Psoas muscle (tissue), 8 donors: ENCODE measurements around the gene PCSK2. TPM values are rescaled to one million over a fixed set of nuclear protein-coding genes. Genes with fewer than 3 reads are reported as not detected.

Experiments used
- ATAC-seq, 4 donors: fragments of 200-7000 bp; cut with Tn5 transposase; one replicate each; pipeline ENCODE4 v1.9.1; 2020; ENCODE audit warnings: moderate library complexity in 3 of 4, mild to moderate bottlenecking in 2 of 4
- DNase-seq, 2 donors: peaks; one replicate each; pipeline ENCODE4 v3.0.0-alpha.2; 2020
- H3K27ac ChIP-seq: fragments of 200-600 bp; one replicate; pipeline ENCODE4 v1.8.0; 2022
- H3K27me3 ChIP-seq, 3 donors: fragments of 200-600 bp in 1 of 3; one replicate each; pipeline versions ENCODE4 v1.6.1 to v1.8.0; 2013 to 2022; ENCODE audit warnings: low read length in 2 of 3, mild to moderate bottlenecking in 2 of 3, moderate library complexity in 1 of 3; ENCODE audit not compliant: insufficient read depth in 3 of 3
- H3K36me3 ChIP-seq, 2 donors: fragments of 200-600 bp in 1 of 2; one replicate each; pipeline versions ENCODE4 v1.6.1 to v1.8.0; 2013 to 2022; ENCODE audit warnings: low read depth in 1 of 2, mild to moderate bottlenecking in 1 of 2, moderate library complexity in 1 of 2; ENCODE audit not compliant: insufficient read depth in 1 of 2
- H3K4me1 ChIP-seq: fragments of 200-600 bp; one replicate; pipeline ENCODE4 v1.8.0; 2022
- H3K4me3 ChIP-seq: fragments of 200-600 bp; one replicate; pipeline ENCODE4 v1.8.0; 2022; ENCODE audit warnings: mild to moderate bottlenecking
- H3K9me3 ChIP-seq: fragments of 200-600 bp; one replicate; pipeline ENCODE4 v1.8.0; 2022
- WGBS, 3 donors: extraction: QIAGEN DNeasy Blood & Tissue Kit; methylation state at CpG; one replicate each; pipeline versions ENCODE4 v1.1.6 to v1.1.7; 2013; 5-methylcytosine and 5-hydroxymethylcytosine counted together
- intact Hi-C, 2 donors: fragments of 100-400 bp; cut with DNase I; formaldehyde crosslinking; loops; one replicate each; pipeline versions ENCODE4 v1.11.0 to v1.14.2; 2022
- long read RNA-seq, 2 donors: library from polyadenylated mRNA; unstranded; transcript quantifications; one replicate each; pipeline ENCODE4 v2.0.0, GENCODE V29; 2021
- polyA plus RNA-seq, 3 donors: library from polyadenylated mRNA; stranded (reverse); fragments of 200-250 nt; gene quantifications; one replicate each; pipeline ENCODE4 v1.2.3, GENCODE V29; 2013
- total RNA-seq, 4 donors: library from RNA; stranded (reverse); fragmentation: NEBNext Ultra II Directional in 2 of 4; extraction: Animal tissue kit (Norgen Biotek cat#: 25700) in 2 of 4; gene quantifications; one replicate each; pipeline versions ENCODE4 v1.2.1 to v1.2.4, GENCODE V29; 2021 to 2023
- TF ChIP-seq, protein P1 (sequence below): fragments of 200-600 bp; IDR thresholded peaks from one replicate; pipeline ENCODE4 v1.8.0; 2022; ENCODE audit warnings: antibody characterized with exemption
- donor health status: healthy with polysubstance abuse.
- donor health status: DM: no; HTN: no; CAD: no; lungs with moderate emphysema.
- donor health status: Bipolar disorder and iron deficiency.
- donor health status: healthy.
- donor health status: DM: yes; HTN: yes; CAD: no.
- donor health status: DM: no; HTN: no; CAD: no.
- donor health status: DM: no; HTN: no; CAD: no.
- donor health status: DM: yes; HTN: yes; CAD: no.

PCSK2 gene, protein sequence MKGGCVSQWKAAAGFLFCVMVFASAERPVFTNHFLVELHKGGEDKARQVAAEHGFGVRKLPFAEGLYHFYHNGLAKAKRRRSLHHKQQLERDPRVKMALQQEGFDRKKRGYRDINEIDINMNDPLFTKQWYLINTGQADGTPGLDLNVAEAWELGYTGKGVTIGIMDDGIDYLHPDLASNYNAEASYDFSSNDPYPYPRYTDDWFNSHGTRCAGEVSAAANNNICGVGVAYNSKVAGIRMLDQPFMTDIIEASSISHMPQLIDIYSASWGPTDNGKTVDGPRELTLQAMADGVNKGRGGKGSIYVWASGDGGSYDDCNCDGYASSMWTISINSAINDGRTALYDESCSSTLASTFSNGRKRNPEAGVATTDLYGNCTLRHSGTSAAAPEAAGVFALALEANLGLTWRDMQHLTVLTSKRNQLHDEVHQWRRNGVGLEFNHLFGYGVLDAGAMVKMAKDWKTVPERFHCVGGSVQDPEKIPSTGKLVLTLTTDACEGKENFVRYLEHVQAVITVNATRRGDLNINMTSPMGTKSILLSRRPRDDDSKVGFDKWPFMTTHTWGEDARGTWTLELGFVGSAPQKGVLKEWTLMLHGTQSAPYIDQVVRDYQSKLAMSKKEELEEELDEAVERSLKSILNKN
- total RNA-seq (under 1 TPM in 2 of 4 donors, not detected in 2; 0.06 to 0.26 TPM), polyA plus RNA-seq (under 1 TPM in 2 of 3 donors, not detected in 1; 0.01 TPM)
- long read RNA-seq, donor 1, full-length matches to known transcripts, result 1 of 1 reads
- long read RNA-seq, donor 1, partial matches to known transcripts, result 0 of 1 reads
- long read RNA-seq, donor 1, other reads (novel, unspliced or antisense), result 0 of 1 reads
- long read RNA-seq, donor 2, result 0 reads

DNA sequence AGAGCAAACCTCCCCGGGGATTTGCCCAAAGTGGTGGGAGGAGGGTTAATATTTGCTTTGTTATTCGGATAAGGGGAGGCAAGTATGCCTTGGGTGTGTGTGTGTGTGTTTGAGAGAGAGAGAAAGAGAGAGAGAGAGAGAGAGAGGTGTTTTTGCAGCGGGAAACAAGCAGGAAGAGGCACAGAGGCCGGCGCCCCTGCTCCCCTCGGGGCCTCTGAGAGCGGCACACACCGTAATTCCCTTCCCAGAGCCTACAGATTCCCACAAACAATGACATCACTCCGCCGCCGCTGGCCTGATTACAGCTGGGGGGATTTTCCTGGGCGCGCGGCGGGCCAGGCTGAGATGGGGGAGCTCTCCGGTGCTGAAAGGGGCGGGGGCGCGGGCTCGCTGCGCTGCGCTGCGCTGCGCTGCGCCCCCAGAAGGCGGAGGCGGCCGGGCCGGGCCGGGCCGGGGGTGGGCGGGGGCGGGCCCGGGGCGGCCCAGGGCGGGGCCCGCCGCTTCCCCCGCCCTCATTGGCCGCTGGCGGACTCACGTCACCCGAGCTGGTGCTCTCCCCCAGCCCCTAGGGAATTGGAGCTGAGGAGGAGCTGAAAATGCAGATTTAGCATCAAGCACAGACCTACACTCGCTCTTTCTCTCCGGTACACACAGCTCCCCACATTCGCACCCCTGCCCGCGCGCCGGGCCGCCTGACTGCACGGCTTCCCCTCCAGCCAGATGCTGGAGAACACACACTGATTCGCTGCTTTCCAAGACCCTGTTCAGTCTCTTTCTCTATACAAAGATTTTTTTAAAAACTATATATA lies at the start of gene PCSK2:
Gene PCSK2, plus strand, starts transcription at position 631 of the 809 bp plus-strand sequence. CDS start 266 bp downstream, outside the sequence.
- Histone ChIP-seq H3K4me1 (no peaks in the 10 kb centered on the region), H3K9me3 (no peaks in the 10 kb centered on the region), H3K27me3 (peaks cover 7 to 55% (median 16%) of the 10 kb centered on the region in 3 donors), H3K27ac (no peak within 1 kb of the TSS), H3K4me3 (peak within 1 kb of the TSS; percentile 49), H3K36me3 (no peaks in the 10 kb centered on the region)
- no peak for ATAC-seq
- WGBS, 3 donors, result 1% methylated on average over 36 to 53 of the region's 53 CpGs
- intact Hi-C loops, result no loop called here
- DNase-seq, result peak; percentile 24 to 52
- TF ChIP-seq, protein P1, sequence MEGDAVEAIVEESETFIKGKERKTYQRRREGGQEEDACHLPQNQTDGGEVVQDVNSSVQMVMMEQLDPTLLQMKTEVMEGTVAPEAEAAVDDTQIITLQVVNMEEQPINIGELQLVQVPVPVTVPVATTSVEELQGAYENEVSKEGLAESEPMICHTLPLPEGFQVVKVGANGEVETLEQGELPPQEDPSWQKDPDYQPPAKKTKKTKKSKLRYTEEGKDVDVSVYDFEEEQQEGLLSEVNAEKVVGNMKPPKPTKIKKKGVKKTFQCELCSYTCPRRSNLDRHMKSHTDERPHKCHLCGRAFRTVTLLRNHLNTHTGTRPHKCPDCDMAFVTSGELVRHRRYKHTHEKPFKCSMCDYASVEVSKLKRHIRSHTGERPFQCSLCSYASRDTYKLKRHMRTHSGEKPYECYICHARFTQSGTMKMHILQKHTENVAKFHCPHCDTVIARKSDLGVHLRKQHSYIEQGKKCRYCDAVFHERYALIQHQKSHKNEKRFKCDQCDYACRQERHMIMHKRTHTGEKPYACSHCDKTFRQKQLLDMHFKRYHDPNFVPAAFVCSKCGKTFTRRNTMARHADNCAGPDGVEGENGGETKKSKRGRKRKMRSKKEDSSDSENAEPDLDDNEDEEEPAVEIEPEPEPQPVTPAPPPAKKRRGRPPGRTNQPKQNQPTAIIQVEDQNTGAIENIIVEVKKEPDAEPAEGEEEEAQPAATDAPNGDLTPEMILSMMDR, result no peak

DNA sequence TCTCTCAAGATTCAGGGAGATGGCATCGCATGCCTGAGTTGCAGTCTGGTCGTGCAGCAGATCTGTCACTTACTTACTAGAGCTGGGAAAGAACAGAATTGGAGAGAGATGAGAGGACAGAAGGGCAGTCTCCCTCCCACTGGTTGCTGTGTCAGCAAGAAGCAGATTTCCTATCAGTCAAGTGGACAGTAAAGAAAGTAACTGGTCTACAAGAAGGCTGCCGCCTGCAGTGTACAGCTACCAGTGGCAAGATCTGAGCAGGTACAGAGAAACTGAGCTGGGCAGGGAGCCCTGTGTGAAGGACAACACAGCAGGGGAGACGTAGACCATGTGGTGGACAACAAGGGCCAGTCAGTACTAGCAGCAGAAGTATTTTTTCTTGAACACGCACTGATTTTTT lies 49.5 kb upstream of the PCSK2 start:
- intact Hi-C loops, result no loop called here
- Histone ChIP-seq H3K27ac (no peak overlapping the region), H3K27me3 (no peaks in the 10 kb centered on the region), H3K4me1 (no peaks in the 10 kb centered on the region), H3K9me3 (no peaks in the 10 kb centered on the region), H3K4me3 (no peak overlapping the region), H3K36me3 (no peaks in the 10 kb centered on the region)
- ATAC-seq, result no peak
- TF ChIP-seq, protein P1, result no peak
- no peak for DNase-seq
- WGBS, 3 donors, result 68 to 77% (median 71%) methylated on average over 5 of the region's 5 CpGs

DNA sequence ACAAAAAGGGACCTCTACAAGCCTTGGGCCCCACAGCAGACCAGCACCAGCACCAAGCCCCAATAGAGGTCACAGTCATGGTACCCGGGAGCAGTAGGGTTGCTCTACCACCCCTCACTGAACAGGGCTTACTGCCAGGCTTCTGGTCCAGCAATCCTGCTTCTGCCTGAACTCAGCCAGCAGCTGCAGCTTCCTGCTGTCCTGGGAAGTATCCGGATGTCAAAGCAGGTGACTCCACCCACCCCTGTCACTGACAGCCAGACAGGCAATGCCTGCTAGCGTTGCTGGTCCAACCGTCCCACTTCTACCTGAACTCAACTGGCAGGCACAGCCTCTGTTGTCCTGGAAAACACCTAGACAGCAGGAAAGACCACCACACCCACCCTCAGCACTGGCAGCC lies 47.0 kb upstream of the PCSK2 start:
- DNase-seq (no peak), ATAC-seq (no peak)
- 36 to 40% (median 37%) methylated on average over 4 of the region's 4 CpGs for WGBS, 3 donors
- TF ChIP-seq, protein P1, result no peak
- intact Hi-C loops, result no loop called here
- no peaks in the 10 kb centered on the region for H3K4me1 ChIP-seq
- H3K36me3 ChIP-seq, result no peaks in the 10 kb centered on the region
- H3K9me3 ChIP-seq, result no peaks in the 10 kb centered on the region
- H3K4me3 ChIP-seq, result no peak overlapping the region
- no peak overlapping the region for H3K27ac ChIP-seq
- H3K27me3 ChIP-seq, result no peaks in the 10 kb centered on the region

DNA sequence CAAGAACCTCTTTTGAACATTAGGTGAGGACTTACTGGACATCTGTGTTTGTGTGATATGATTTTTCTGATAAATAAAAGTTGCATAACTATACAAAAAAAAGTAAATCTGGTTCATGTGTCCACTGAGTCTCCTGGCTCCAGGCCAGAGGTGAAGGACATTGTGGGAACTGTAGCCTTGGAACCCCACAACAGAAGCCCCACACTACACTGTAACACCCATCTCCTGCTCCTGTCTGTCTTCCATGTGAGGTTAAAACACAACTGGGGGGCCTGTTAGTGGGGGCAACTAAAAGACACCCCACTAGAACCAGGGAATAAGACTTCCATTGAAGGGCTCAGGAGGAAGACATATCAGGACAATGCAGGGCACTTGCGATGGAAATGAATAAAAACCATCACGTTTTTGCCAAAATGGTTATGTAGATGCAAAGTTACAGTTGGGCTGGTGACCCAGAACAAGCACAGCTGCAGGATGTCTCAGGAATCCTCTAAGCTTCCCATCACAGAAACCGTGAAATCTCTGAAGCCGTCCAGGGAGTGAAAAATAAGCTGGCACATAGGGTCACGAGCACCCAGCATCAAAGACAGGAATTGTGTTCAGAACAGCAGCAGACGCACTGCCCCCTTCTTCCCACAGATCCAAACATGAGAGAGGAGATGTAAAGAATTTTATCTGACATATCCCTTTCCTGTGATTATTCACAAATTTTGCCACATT lies 36.7 kb upstream of the PCSK2 start:
- Histone ChIP-seq H3K27ac (no peak overlapping the region), H3K9me3 (peaks cover 1% of the 10 kb centered on the region), H3K27me3 (no peaks in the 10 kb centered on the region), H3K4me3 (no peak overlapping the region), H3K36me3 (no peaks in the 10 kb centered on the region), H3K4me1 (no peaks in the 10 kb centered on the region)
- ATAC-seq (no peak), DNase-seq (no peak)
- WGBS, 3 donors, result 21 to 28% (median 22%) methylated on average over 6 of the region's 6 CpGs
- intact Hi-C loops, result no loop called here
- TF ChIP-seq, protein P1, result no peak
